ENCODE measurements around the gene SMC4. TPM values are rescaled to one million over a fixed set of nuclear protein-coding genes. Genes with fewer than 3 reads are reported as not detected.
A peak's percentile ranks its signal among the peaks of the same experiment; 100 is the strongest.

Gene SMC4
- total RNA-seq, 1 donor from 2014 or later: 68.8 TPM

- Mint-ChIP-seq H3K4me3 (ENCODE audit: unreplicated experiment) (no peak overlapping the region), H3K9me3 (ENCODE audit: unreplicated experiment) (no peaks in the 10 kb centered on the region), H3K27ac (ENCODE audit: unreplicated experiment) (no peak overlapping the region), H3K27me3 (ENCODE audit: unreplicated experiment) (peaks cover 6% of the 10 kb centered on the region), H3K4me1 (ENCODE audit: unreplicated experiment) (peaks cover 10% of the 10 kb centered on the region), H3K36me3 (ENCODE audit: unreplicated experiment) (no peaks in the 10 kb centered on the region)
- TF ChIP-seq, protein P1, sequence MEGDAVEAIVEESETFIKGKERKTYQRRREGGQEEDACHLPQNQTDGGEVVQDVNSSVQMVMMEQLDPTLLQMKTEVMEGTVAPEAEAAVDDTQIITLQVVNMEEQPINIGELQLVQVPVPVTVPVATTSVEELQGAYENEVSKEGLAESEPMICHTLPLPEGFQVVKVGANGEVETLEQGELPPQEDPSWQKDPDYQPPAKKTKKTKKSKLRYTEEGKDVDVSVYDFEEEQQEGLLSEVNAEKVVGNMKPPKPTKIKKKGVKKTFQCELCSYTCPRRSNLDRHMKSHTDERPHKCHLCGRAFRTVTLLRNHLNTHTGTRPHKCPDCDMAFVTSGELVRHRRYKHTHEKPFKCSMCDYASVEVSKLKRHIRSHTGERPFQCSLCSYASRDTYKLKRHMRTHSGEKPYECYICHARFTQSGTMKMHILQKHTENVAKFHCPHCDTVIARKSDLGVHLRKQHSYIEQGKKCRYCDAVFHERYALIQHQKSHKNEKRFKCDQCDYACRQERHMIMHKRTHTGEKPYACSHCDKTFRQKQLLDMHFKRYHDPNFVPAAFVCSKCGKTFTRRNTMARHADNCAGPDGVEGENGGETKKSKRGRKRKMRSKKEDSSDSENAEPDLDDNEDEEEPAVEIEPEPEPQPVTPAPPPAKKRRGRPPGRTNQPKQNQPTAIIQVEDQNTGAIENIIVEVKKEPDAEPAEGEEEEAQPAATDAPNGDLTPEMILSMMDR (IDR thresholded peaks at IDR 0.05): no peak
- no peak for DNase-seq (ENCODE audit: extremely low spot score, unreplicated experiment)
These were observed 56.4 kb downstream of the SMC4 start for GRCh38 chr3:160455846-160456245.

- TF ChIP-seq, protein P1 (IDR thresholded peaks at IDR 0.05): no peak
- no peaks in the 10 kb centered on the region for H3K4me1 Mint-ChIP-seq (ENCODE audit: unreplicated experiment)
- peaks cover 6% of the 10 kb centered on the region for H3K27me3 Mint-ChIP-seq (ENCODE audit: unreplicated experiment)
- no peak for DNase-seq (ENCODE audit: extremely low spot score, unreplicated experiment)
- H3K27ac Mint-ChIP-seq (ENCODE audit: unreplicated experiment): no peak overlapping the region
- no peak overlapping the region for H3K4me3 Mint-ChIP-seq (ENCODE audit: unreplicated experiment)
- H3K9me3 Mint-ChIP-seq (ENCODE audit: unreplicated experiment): no peaks in the 10 kb centered on the region
- no peaks in the 10 kb centered on the region for H3K36me3 Mint-ChIP-seq (ENCODE audit: unreplicated experiment)
These were observed 58.7 kb downstream of the SMC4 start for GRCh38 chr3:160458151-160458550.

GRCh38 chr3:160459450-160459970 lies 60.1 kb downstream of the SMC4 start:
- Mint-ChIP-seq H3K9me3 (ENCODE audit: unreplicated experiment) (no peaks in the 10 kb centered on the region), H3K4me1 (ENCODE audit: unreplicated experiment) (peaks cover 3% of the 10 kb centered on the region), H3K27me3 (ENCODE audit: unreplicated experiment) (peaks cover 6% of the 10 kb centered on the region)

GRCh38 chr3:160460033-160460432 lies 60.6 kb downstream of the SMC4 start:
- Mint-ChIP-seq H3K36me3 (ENCODE audit: unreplicated experiment) (no peaks in the 10 kb centered on the region), H3K9me3 (ENCODE audit: unreplicated experiment) (no peaks in the 10 kb centered on the region), H3K4me1 (ENCODE audit: unreplicated experiment) (peaks cover 8% of the 10 kb centered on the region), H3K27ac (ENCODE audit: unreplicated experiment) (no peak overlapping the region), H3K4me3 (ENCODE audit: unreplicated experiment) (no peak overlapping the region), H3K27me3 (ENCODE audit: unreplicated experiment) (peaks cover 6% of the 10 kb centered on the region)
- no peak for DNase-seq (ENCODE audit: extremely low spot score, unreplicated experiment)
- TF ChIP-seq, protein P1 (IDR thresholded peaks at IDR 0.05): no peak

More at GRCh38 chr3:160459450-160459970, 60.1 kb downstream of the SMC4 start:
- TF ChIP-seq, protein P1 (IDR thresholded peaks at IDR 0.05): no peak
- Mint-ChIP-seq H3K4me3 (ENCODE audit: unreplicated experiment) (no peak overlapping the region), H3K27ac (ENCODE audit: unreplicated experiment) (no peak overlapping the region), H3K36me3 (ENCODE audit: unreplicated experiment) (no peaks in the 10 kb centered on the region)
- no peak for DNase-seq (ENCODE audit: extremely low spot score, unreplicated experiment)

GRCh38 chr3:160464321-160464720 lies 64.9 kb downstream of the SMC4 start:
- TF ChIP-seq, protein P1 (IDR thresholded peaks at IDR 0.05): no peak
- DNase-seq (ENCODE audit: extremely low spot score, unreplicated experiment): no peak

More at GRCh38 chr3:160464321-160464720, 64.9 kb downstream of the SMC4 start:
- H3K27ac Mint-ChIP-seq (ENCODE audit: unreplicated experiment): peak overlapping the region; percentile 72
- H3K4me3 Mint-ChIP-seq (ENCODE audit: unreplicated experiment): no peak overlapping the region
- H3K9me3 Mint-ChIP-seq (ENCODE audit: unreplicated experiment): no peaks in the 10 kb centered on the region
- H3K27me3 Mint-ChIP-seq (ENCODE audit: unreplicated experiment): peaks cover 2% of the 10 kb centered on the region
- H3K36me3 Mint-ChIP-seq (ENCODE audit: unreplicated experiment): no peaks in the 10 kb centered on the region
- peaks cover 15% of the 10 kb centered on the region for H3K4me1 Mint-ChIP-seq (ENCODE audit: unreplicated experiment)
